Natural killer cell (primary cell): ENCODE data around the gene ERFL. TPM values are rescaled to one million over a fixed set of nuclear protein-coding genes. Genes with fewer than 3 reads are reported as not detected.
A peak's percentile ranks its signal among the peaks of the same experiment; 100 is the strongest.

ENCODE experiments used
- ATAC-seq, 3 donors: fragments of 150-1000 bp in 2 of 3; fragments of 200-7000 bp in 1 of 3; cut with Tn5 transposase; 1 replicate in 1 of 3; 2 replicates in 2 of 3; pipeline ENCODE4 v1.10.0; 2021; ENCODE audit warnings: mild to moderate bottlenecking in 2 of 3, moderate library complexity in 2 of 3
- DNase-seq, 2 donors: peaks; one replicate each; pipeline versions ENCODE4 v3.0.0 to v3.0.0-alpha.2; 2013 to 2021; ENCODE audit warnings: mixed read lengths in 1 of 2
- H3K27ac ChIP-seq: one replicate; pipeline ENCODE4 v1.5.1; 2013; ENCODE audit warnings: mild to moderate bottlenecking, low read length
- H3K27me3 ChIP-seq: one replicate; pipeline ENCODE4 v1.6.1; 2013; ENCODE audit warnings: low read length; ENCODE audit not compliant: control insufficient read depth, insufficient read depth
- H3K36me3 ChIP-seq: one replicate; pipeline ENCODE4 v1.6.1; 2013; ENCODE audit warnings: low read length; ENCODE audit not compliant: control insufficient read depth, insufficient read depth
- H3K4me1 ChIP-seq: one replicate; pipeline ENCODE4 v1.6.1; 2013; ENCODE audit warnings: low read length; ENCODE audit not compliant: control insufficient read depth, insufficient read depth
- H3K4me3 ChIP-seq: one replicate; pipeline ENCODE4 v1.5.1; 2013; ENCODE audit warnings: low read length
- H3K9me3 ChIP-seq: one replicate; pipeline ENCODE4 v1.6.1; 2013; ENCODE audit warnings: low read length; ENCODE audit not compliant: control insufficient read depth, insufficient read depth
- H3K27ac Mint-ChIP-seq, 2 donors: one replicate each; pipeline ENCODE4 v1.8.0; 2022; ENCODE audit warnings: mild to moderate bottlenecking in 2 of 2, mixed read lengths in 2 of 2, moderate library complexity in 1 of 2
- H3K27me3 Mint-ChIP-seq, 2 donors: one replicate each; pipeline ENCODE4 v1.8.0; 2022; ENCODE audit warnings: low read depth in 2 of 2, mixed read lengths in 2 of 2
- H3K36me3 Mint-ChIP-seq: one replicate; pipeline ENCODE4 v1.8.0; 2022; ENCODE audit warnings: mixed read lengths
- H3K4me1 Mint-ChIP-seq, 2 donors: one replicate each; pipeline ENCODE4 v1.8.0; 2022; ENCODE audit warnings: mixed read lengths in 2 of 2
- H3K4me3 Mint-ChIP-seq: one replicate; pipeline ENCODE4 v1.8.0; 2022; ENCODE audit warnings: mild to moderate bottlenecking, moderate library complexity, mixed read lengths
- H3K9me3 Mint-ChIP-seq, 2 donors: one replicate each; pipeline ENCODE4 v1.8.0; 2022; ENCODE audit warnings: mixed read lengths in 2 of 2
- WGBS: methylation state at CpG from one replicate; pipeline ENCODE4 v1.1.7; 2013; ENCODE audit warnings: missing lambda C conversion rate; ENCODE audit not compliant: insufficient coverage; 5-methylcytosine and 5-hydroxymethylcytosine counted together
- intact Hi-C: fragments of 100-400 bp; cut with micrococcal nuclease; formaldehyde crosslinking; loops from one replicate; pipeline ENCODE4 v1.14.2; 2022
- total RNA-seq, 4 donors: library from RNA; stranded (reverse); fragments of 120-200 nt in 1 of 4; gene quantifications; one replicate each; pipeline versions ENCODE4 v1.2.3 to v1.2.4, GENCODE V29; 2013 to 2022
- TF ChIP-seq, protein P1 (sequence below): fragments of 200-600 bp; IDR thresholded peaks from one replicate; pipeline ENCODE4 v1.8.0; 2022; ENCODE audit warnings: antibody characterized with exemption

ERFL gene
- total RNA-seq, 3 donors from 2014 or later (not counting 1 experiment from before 2014, with no cell fraction given) = 1.1 to 2.1 (median 1.5) TPM

DNA sequence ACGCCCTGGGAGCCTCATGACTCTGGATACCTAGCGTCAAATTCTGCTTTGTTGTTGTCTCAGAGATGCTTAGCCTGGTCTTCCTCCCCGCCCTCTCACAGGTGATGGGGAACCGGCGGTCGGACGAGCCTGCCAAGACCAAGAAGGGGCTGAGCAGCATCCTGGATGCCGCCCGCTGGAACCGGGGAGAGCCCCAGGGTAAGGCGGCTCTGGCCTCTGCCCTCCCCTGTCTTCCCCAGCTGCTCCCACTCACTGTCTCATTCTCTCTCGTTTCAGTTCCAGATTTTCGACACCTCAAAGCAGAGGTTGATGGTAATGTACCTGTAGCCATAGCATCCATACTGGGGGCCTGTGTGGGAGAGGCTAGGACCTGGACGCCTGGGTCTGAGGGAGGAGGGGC lies 33.9 kb downstream of the ERFL start:
- Histone ChIP-seq H3K27me3 (no peaks in the 10 kb centered on the region), H3K27ac (peak overlapping the region; percentile 39), H3K4me3 (no peak overlapping the region), H3K36me3 (peaks cover 75% of the 10 kb centered on the region), H3K9me3 (no peaks in the 10 kb centered on the region), H3K4me1 (peaks cover 84% of the 10 kb centered on the region)
- Mint-ChIP-seq H3K36me3 (peaks cover 20% of the 10 kb centered on the region), H3K9me3 (no peaks in the 10 kb centered on the region), H3K4me1 (peaks cover 45 to 75% of the 10 kb centered on the region in 2 donors), H3K4me3 (peak overlapping the region; percentile 11), H3K27me3 (no peaks in the 10 kb centered on the region), H3K27ac (peak overlapping the region; percentile 77 to 92)
- TF ChIP-seq, protein P1, sequence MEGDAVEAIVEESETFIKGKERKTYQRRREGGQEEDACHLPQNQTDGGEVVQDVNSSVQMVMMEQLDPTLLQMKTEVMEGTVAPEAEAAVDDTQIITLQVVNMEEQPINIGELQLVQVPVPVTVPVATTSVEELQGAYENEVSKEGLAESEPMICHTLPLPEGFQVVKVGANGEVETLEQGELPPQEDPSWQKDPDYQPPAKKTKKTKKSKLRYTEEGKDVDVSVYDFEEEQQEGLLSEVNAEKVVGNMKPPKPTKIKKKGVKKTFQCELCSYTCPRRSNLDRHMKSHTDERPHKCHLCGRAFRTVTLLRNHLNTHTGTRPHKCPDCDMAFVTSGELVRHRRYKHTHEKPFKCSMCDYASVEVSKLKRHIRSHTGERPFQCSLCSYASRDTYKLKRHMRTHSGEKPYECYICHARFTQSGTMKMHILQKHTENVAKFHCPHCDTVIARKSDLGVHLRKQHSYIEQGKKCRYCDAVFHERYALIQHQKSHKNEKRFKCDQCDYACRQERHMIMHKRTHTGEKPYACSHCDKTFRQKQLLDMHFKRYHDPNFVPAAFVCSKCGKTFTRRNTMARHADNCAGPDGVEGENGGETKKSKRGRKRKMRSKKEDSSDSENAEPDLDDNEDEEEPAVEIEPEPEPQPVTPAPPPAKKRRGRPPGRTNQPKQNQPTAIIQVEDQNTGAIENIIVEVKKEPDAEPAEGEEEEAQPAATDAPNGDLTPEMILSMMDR = no peak
- WGBS = 91% methylated on average over 13 of the region's 14 CpGs
- no peak for ATAC-seq
- intact Hi-C loops = no loop called here
- no peak for DNase-seq

DNA sequence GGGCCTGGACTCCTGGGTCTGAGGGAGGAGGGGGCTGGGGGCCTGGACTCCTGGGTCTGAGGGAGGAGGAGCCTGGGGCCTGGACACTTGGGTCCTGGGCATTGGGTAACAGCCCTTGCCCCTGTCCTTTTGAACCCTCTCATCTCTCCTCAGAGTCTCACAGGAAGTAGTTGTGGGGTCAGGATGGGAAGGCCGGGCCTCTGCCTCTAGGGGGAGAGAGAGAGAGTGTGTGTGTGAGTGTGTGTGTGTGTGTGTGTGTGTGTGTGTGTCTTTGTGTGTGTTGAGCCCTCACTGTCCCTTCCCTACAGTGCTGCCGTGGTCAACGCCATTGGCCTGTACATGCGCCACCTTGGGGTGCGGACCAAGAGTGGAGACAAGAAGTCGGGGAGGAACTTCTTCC lies 34.4 kb downstream of the ERFL start:
- Histone ChIP-seq H3K27me3 (no peaks in the 10 kb centered on the region), H3K4me3 (no peak overlapping the region), H3K9me3 (no peaks in the 10 kb centered on the region), H3K27ac (peak overlapping the region; percentile 39), H3K4me1 (peaks cover 89% of the 10 kb centered on the region), H3K36me3 (peaks cover 75% of the 10 kb centered on the region)
- TF ChIP-seq, protein P1 = no peak
- Mint-ChIP-seq H3K36me3 (peaks cover 15% of the 10 kb centered on the region), H3K4me1 (peaks cover 45 to 75% of the 10 kb centered on the region in 2 donors), H3K9me3 (no peaks in the 10 kb centered on the region), H3K4me3 (peak overlapping the region; percentile 42), H3K27me3 (no peaks in the 10 kb centered on the region), H3K27ac (peak overlapping the region; percentile 77 to 92)
- peak in 1 of 2 donors; percentile 58 for DNase-seq
- 63% methylated on average over 6 of the region's 6 CpGs for WGBS
- ATAC-seq = peak; percentile 48 to 70 (median 49)
- intact Hi-C loops = no loop called here

DNA sequence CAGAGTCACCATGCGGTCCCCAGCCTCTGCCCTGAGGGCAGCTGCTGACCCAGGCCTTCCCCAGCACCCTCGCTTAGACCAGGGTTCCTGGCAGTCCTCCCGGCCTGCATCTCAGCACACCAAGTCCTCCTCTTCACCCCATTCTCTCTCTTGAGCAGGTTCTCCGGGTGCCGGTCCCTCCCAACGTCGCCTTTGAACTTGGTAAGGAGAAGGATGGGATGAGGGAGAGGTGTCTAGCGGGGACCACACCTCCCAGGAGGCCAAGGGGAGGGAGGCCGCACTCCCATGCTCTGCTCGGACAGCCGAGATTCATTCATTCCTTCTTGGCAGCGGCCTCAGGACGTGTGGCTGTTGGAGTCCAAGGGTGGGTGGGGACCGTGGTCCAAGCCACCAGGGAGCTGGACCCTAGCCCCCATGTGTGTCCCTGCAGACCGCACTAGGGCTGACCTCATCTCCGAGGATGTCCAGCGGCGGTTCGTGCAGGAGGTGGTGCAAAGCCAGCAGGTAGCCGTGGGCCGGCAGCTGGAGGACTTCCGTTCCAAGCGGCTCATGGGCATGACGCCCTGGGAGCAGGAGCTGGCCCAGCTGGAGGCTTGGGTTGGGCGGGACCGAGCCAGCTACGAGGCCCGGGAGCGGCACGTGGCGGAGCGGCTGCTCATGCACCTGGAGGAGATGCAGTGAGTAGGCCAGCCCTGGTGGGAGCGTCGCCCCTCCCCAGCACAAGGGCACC lies 35.9 kb downstream of the ERFL start:
- H3K27me3 ChIP-seq = no peaks in the 10 kb centered on the region
- DNase-seq (no peak), ATAC-seq (no peak)
- 95% methylated on average over 34 of the region's 34 CpGs for WGBS
- Mint-ChIP-seq H3K27me3 (no peaks in the 10 kb centered on the region), H3K4me3 (no peak overlapping the region), H3K27ac (peak overlapping the region; percentile 85 to 88), H3K36me3 (peaks cover 14% of the 10 kb centered on the region), H3K9me3 (no peaks in the 10 kb centered on the region), H3K4me1 (peaks cover 55 to 76% of the 10 kb centered on the region in 2 donors)
- H3K4me1 ChIP-seq = peaks cover 96% of the 10 kb centered on the region
- no peak overlapping the region for H3K4me3 ChIP-seq
- no peaks in the 10 kb centered on the region for H3K9me3 ChIP-seq
- intact Hi-C loops = no loop called here
- TF ChIP-seq, protein P1 = no peak
- H3K27ac ChIP-seq = peak overlapping the region; percentile 53
- peaks cover 67% of the 10 kb centered on the region for H3K36me3 ChIP-seq

DNA sequence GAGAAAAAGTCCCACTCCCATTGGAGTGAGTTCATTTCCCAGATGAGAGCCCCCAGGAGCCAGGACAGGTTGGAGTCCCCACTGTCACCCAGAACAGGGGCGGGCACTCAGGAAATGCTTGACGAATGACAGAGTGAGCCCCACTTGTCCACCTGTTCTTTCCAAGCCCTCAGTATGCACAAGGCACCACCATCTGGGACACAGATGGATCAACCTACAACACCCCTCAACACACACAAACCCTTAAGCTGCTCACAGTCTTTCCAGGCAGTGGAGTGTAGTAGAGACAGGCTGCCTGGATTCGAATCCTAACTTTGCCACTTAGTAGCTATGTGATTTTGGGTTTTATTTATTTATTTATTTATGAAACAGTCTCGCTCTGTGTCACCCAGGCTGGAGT lies 37.3 kb downstream of the ERFL start:
- TF ChIP-seq, protein P1 = no peak
- Histone ChIP-seq H3K9me3 (no peaks in the 10 kb centered on the region), H3K27ac (no peak overlapping the region), H3K36me3 (peaks cover 60% of the 10 kb centered on the region), H3K27me3 (no peaks in the 10 kb centered on the region), H3K4me1 (peaks cover 95% of the 10 kb centered on the region), H3K4me3 (no peak overlapping the region)
- intact Hi-C loops = no loop called here
- no peaks in the 10 kb centered on the region for H3K9me3 Mint-ChIP-seq
- H3K27ac Mint-ChIP-seq = peak overlapping the region in 1 of 2 donors; percentile 85
- peaks cover 14% of the 10 kb centered on the region for H3K36me3 Mint-ChIP-seq
- ATAC-seq (no peak), DNase-seq (no peak)
- no peaks in the 10 kb centered on the region for H3K27me3 Mint-ChIP-seq
- H3K4me1 Mint-ChIP-seq = peaks cover 66 to 81% of the 10 kb centered on the region in 2 donors
- no peak overlapping the region for H3K4me3 Mint-ChIP-seq
- 81% methylated on average over 3 of the region's 4 CpGs for WGBS
